D721Med (cell line): ENCODE measurements around the gene NCBP3.

Experiments used
- DNase-seq: peaks from one replicate; pipeline ENCODE4 v3.0.0; 2011; ENCODE audit warnings: low spot score; ENCODE audit not compliant: insufficient read length
- FAIRE-seq: peaks from 2 replicates; lab custom pipeline; 2011; peaks lifted over from hg19 to GRCh38; lab: Jason Lieb, UNC
- TF ChIP-seq, protein P1 (sequence below): IDR thresholded peaks from 2 replicates; pipeline ENCODE4 v1.5.1; 2012; ENCODE audit warnings: mild to moderate bottlenecking, control low read depth; ENCODE audit not compliant: insufficient read depth; ENCODE audit errors: missing control alignments

The NCBP3 gene

DNA sequence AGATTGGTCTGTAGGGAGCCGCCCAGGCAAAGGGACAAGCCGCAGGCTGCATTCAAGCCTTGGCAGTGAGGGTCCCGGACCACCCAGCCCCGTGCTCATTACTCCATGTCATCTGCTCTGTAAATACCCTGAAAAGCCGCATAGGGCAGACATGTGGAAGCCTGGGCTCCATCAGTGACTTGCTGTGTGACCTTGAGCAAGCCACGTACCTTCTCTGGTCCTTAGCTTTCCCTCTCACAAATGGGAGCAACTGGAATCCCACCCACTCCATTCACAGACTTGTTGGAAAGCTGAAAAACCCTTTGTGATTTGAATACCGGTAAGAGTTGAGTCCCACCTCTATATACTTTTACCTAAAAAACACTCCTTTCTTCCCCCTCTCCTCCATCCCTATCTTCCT is 34.9 kb upstream of the NCBP3 start:
- FAIRE-seq: no peak
- TF ChIP-seq, protein P1, sequence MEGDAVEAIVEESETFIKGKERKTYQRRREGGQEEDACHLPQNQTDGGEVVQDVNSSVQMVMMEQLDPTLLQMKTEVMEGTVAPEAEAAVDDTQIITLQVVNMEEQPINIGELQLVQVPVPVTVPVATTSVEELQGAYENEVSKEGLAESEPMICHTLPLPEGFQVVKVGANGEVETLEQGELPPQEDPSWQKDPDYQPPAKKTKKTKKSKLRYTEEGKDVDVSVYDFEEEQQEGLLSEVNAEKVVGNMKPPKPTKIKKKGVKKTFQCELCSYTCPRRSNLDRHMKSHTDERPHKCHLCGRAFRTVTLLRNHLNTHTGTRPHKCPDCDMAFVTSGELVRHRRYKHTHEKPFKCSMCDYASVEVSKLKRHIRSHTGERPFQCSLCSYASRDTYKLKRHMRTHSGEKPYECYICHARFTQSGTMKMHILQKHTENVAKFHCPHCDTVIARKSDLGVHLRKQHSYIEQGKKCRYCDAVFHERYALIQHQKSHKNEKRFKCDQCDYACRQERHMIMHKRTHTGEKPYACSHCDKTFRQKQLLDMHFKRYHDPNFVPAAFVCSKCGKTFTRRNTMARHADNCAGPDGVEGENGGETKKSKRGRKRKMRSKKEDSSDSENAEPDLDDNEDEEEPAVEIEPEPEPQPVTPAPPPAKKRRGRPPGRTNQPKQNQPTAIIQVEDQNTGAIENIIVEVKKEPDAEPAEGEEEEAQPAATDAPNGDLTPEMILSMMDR: no peak
- no peak for DNase-seq

DNA sequence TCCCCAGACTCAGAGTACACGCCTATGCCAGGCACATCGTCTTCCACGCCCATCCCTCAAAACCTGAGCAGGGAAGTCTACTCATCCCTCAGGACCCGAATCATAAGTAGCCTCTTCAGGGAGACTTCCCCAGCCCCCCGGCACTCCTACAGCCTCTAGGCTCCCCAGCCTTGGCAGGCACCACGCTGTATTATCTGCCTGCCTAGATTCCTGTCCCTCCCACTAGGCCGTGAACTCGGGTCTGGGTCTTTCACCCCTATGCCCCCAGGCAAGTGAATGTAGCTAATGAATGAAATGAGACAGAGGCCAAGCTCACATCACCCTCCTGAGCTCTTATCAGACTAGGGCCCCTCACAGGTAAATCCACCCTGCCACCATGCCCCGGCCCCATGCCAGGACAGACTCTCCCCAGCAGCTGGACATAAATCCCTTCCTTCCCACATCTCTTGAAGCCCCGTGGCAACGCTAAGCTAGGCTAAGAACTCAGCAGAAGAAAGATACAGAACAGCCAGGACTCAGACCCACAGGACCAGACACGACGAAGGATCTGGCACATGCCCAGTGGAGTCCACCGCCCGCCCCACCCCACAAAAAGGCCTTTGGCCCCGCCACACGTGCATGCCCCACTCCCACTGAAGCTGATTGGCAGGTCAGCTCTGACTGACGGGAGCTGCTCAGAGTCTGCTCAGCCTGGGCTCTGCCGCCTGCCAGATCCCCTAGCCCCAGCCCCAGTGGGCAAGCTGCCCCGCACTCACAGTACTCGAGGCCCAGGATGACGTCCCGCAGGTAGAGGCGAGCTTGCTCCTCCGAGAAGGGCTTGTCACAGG is 33.8 kb upstream of the NCBP3 start:
- FAIRE-seq (peak; percentile 74), DNase-seq (peak; percentile 64)
- TF ChIP-seq, protein P1: no peak

DNA sequence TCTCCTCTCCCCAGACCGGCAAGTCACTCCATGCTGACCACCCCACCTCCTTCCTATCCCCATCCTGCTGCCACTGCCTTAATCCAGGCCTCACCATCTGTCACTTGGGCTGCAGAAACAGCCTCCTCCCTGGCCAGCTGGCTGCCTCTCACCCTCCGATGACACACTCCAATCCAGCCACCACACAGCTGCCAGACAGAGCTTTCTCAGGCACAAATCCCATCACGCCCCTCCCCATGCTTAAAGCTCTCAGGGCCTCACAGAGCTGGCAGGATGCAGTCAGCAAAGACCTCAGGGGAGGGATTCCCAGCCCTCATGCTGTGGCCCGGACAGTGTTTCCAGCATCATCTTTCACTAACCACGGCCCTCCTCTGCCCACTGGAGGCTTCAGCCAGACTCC is 33.1 kb upstream of the NCBP3 start:
- FAIRE-seq: peak; percentile 90
- TF ChIP-seq, protein P1: no peak

DNA sequence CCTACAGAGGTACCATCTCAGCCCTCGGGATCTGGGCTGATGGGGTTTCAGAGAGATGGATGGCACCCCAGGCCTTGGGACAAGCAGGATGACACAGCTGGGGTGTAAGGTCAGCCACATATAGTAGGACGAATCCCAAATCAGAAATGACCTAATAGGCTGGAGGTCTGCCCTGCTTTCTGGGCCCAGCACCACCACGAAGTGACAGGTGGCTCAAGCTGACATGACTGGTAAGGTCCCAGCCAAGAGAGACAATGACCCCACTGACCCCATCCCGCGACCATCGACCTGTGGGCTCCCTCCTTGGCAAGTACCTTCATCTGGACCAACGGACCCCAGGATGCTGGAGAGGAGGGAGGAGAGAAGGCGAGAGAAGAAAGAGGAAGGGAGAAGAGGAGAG is 31.2 kb upstream of the NCBP3 start:
- TF ChIP-seq, protein P1: no peak
- DNase-seq: no peak
- FAIRE-seq: no peak

More for the DNA sequence above, 33.1 kb upstream of the NCBP3 start:
- peak; percentile 99 for DNase-seq

DNA sequence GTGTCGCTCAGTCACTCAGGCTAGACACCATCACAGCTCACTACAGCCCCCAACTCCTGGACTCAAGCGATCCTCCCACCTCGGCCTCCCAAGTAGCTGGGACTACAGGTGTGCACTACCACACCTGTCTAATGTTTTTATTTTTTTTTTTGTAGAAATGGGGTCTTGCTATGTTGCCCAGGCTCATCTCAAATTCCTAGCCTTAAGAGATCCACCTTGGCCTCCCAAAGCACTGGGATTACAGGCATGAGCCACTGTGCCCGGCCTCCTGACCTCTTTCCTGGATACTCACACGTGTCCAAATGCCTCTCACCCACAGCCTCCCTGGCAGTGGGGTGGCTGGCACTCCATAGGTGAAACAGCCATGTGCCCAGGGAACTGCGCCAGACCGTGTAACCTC is 29.3 kb upstream of the NCBP3 start:
- FAIRE-seq: no peak
- TF ChIP-seq, protein P1: no peak
- no peak for DNase-seq

DNA sequence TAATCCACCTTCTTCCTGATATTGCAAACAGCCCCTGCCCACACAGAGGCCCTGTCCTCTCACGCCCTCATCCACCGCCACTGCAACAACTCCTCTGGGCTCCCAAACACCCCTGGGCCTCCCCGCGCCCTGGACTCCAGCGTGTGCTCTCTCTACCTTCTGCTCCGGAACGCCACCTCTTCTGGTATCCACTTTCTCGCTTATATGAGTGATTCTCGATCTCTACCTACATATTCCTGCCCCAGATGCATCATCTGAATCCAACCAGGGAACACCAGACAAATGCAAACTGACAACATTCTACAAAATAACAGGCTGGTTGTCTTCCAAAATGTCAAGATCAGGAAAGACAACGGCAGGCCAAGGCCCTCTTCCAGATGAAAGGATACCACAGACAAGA is 27.8 kb upstream of the NCBP3 start:
- TF ChIP-seq, protein P1: no peak
- FAIRE-seq (no peak), DNase-seq (no peak)

DNA sequence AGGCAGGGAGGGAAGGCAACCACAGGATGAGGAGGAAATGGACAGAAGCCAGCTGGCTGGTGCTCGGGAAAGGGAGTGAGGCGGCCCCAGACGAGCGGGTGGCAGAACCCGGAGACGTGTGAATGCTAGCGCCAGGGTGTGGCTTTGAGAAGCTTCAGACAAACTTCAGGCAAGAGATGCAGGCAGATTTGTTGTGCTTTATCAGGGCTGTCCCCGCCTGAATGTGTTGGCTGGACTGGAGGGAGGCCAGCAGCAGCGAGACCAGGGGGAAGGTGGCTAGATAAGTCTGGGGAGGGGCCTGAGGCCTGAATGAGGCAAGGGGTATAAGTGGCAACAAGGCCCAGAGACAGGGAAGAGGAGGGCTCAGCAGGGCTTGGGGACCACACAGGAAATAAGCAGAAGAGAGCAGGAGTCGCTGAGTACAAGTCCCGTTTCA is 24.8 kb upstream of the NCBP3 start:
- TF ChIP-seq, protein P1: no peak
- no peak for DNase-seq
- FAIRE-seq: no peak
